Liver (tissue), 3 donors: ENCODE data around the gene DDX39B.

Experiments used
- FOXA1 ChIP-seq: IDR thresholded peaks from 2 replicates; pipeline ENCODE4 v1.6.1; 2016; ENCODE audit warnings: antibody characterized with exemption
- GABPA ChIP-seq, 2 donors: IDR thresholded peaks in 1 of 2; conservative IDR thresholded peaks in 1 of 2; 2 replicates each; pipeline ENCODE4 v1.6.1; 2016; ENCODE audit warnings: antibody characterized with exemption in 2 of 2, mild to moderate bottlenecking in 1 of 2, moderate library complexity in 1 of 2
- JUND ChIP-seq, 2 donors: IDR thresholded peaks; 2 replicates each; pipeline ENCODE4 v1.6.1; 2016; ENCODE audit warnings: antibody characterized with exemption in 2 of 2
- RAD21 ChIP-seq, 2 donors: IDR thresholded peaks; 2 replicates each; pipeline ENCODE4 v1.6.1; 2016; ENCODE audit warnings: antibody characterized with exemption in 2 of 2, mild to moderate bottlenecking in 2 of 2
- RXRA ChIP-seq, 2 donors: IDR thresholded peaks; 2 replicates each; pipeline ENCODE4 v1.6.1; 2017 to 2018; ENCODE audit warnings: antibody characterized with exemption in 2 of 2, mild to moderate bottlenecking in 1 of 2
- YY1 ChIP-seq: IDR thresholded peaks from 2 replicates; pipeline ENCODE4 v1.6.1; 2016; ENCODE audit warnings: antibody characterized with exemption, mild to moderate bottlenecking
- TF ChIP-seq, protein P1 (sequence below): fragments of 150-350 bp; IDR thresholded peaks from 2 replicates; pipeline ENCODE4 v1.5.1; 2017; ENCODE audit warnings: improper control_type of control experiment, low read depth, low read length; ENCODE audit not compliant: missing input control
- TF ChIP-seq, protein P2 (sequence below): IDR thresholded peaks from 2 replicates; pipeline ENCODE4 v1.6.1; 2016; ENCODE audit warnings: antibody characterized with exemption
- TF ChIP-seq, protein P3 (sequence below): IDR thresholded peaks from 2 replicates; pipeline ENCODE4 v1.6.1; 2016; ENCODE audit warnings: antibody characterized with exemption, mild to moderate bottlenecking
- donor health status: healthy.
- donor health status: healthy.

DNA sequence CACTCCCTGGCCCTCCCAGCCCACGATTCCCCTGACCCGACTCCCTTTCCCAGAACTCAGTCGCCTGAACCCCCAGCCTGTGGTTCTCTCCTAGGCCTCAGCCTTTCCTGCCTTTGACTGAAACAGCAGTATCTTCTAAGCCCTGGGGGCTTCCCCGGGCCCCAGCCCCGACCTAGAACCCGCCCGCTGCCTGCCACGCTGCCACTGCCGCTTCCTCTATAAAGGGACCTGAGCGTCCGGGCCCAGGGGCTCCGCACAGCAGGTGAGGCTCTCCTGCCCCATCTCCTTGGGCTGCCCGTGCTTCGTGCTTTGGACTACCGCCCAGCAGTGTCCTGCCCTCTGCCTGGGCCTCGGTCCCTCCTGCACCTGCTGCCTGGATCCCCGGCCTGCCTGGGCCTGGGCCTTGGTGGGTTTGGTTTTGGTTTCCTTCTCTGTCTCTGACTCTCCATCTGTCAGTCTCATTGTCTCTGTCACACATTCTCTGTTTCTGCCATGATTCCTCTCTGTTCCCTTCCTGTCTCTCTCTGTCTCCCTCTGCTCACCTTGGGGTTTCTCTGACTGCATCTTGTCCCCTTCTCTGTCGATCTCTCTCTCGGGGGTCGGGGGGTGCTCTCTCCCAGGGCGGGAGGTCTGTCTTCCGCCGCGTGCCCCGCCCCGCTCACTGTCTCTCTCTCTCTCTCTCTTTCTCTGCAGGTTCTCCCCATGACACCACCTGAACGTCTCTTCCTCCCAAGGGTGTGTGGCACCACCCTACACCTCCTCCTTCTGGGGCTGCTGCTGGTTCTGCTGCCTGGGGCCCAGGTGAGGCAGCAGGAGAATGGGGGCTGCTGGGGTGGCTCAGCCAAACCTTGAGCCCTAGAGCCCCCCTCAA, 30.5 kb upstream of the DDX39B start, which contains the start of gene LTA:
- TF ChIP-seq, protein P1, sequence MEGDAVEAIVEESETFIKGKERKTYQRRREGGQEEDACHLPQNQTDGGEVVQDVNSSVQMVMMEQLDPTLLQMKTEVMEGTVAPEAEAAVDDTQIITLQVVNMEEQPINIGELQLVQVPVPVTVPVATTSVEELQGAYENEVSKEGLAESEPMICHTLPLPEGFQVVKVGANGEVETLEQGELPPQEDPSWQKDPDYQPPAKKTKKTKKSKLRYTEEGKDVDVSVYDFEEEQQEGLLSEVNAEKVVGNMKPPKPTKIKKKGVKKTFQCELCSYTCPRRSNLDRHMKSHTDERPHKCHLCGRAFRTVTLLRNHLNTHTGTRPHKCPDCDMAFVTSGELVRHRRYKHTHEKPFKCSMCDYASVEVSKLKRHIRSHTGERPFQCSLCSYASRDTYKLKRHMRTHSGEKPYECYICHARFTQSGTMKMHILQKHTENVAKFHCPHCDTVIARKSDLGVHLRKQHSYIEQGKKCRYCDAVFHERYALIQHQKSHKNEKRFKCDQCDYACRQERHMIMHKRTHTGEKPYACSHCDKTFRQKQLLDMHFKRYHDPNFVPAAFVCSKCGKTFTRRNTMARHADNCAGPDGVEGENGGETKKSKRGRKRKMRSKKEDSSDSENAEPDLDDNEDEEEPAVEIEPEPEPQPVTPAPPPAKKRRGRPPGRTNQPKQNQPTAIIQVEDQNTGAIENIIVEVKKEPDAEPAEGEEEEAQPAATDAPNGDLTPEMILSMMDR = no peak
- TF ChIP-seq RXRA (IDR thresholded peaks at IDR 0.05) (no peak), FOXA1 (no peak), GABPA (IDR thresholded peaks at IDR 0.05 in 1 of 2, conservative IDR thresholded peaks at IDR 0.05 in 1 of 2) (no peak), JUND (IDR thresholded peaks at IDR 0.05) (no peak), RAD21 (IDR thresholded peaks at IDR 0.05) (no peak), YY1 (no peak)
- TF ChIP-seq, protein P2, sequence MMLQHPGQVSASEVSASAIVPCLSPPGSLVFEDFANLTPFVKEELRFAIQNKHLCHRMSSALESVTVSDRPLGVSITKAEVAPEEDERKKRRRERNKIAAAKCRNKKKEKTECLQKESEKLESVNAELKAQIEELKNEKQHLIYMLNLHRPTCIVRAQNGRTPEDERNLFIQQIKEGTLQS = no peak
- TF ChIP-seq, protein P3, sequence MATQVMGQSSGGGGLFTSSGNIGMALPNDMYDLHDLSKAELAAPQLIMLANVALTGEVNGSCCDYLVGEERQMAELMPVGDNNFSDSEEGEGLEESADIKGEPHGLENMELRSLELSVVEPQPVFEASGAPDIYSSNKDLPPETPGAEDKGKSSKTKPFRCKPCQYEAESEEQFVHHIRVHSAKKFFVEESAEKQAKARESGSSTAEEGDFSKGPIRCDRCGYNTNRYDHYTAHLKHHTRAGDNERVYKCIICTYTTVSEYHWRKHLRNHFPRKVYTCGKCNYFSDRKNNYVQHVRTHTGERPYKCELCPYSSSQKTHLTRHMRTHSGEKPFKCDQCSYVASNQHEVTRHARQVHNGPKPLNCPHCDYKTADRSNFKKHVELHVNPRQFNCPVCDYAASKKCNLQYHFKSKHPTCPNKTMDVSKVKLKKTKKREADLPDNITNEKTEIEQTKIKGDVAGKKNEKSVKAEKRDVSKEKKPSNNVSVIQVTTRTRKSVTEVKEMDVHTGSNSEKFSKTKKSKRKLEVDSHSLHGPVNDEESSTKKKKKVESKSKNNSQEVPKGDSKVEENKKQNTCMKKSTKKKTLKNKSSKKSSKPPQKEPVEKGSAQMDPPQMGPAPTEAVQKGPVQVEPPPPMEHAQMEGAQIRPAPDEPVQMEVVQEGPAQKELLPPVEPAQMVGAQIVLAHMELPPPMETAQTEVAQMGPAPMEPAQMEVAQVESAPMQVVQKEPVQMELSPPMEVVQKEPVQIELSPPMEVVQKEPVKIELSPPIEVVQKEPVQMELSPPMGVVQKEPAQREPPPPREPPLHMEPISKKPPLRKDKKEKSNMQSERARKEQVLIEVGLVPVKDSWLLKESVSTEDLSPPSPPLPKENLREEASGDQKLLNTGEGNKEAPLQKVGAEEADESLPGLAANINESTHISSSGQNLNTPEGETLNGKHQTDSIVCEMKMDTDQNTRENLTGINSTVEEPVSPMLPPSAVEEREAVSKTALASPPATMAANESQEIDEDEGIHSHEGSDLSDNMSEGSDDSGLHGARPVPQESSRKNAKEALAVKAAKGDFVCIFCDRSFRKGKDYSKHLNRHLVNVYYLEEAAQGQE = no peak
